OCI-LY3 (cell line): ENCODE data around the gene FXR2.

Experiments used
- EZH2phosphoT487 ChIP-seq: fragments of 200-600 bp; shearing (Covaris generic); IDR thresholded peaks from 2 replicates; pipeline ENCODE4 v1.6.1; 2018; ENCODE audit warnings: antibody characterized with exemption, mixed run types, low read depth
- TF ChIP-seq, protein P1 (sequence below): fragments of 200-600, 300-600 bp; sonication (generic); IDR thresholded peaks from 2 replicates; pipeline ENCODE4 v1.5.1; 2014; ENCODE audit warnings: antibody characterized with exemption, low read length, low read depth

DNA sequence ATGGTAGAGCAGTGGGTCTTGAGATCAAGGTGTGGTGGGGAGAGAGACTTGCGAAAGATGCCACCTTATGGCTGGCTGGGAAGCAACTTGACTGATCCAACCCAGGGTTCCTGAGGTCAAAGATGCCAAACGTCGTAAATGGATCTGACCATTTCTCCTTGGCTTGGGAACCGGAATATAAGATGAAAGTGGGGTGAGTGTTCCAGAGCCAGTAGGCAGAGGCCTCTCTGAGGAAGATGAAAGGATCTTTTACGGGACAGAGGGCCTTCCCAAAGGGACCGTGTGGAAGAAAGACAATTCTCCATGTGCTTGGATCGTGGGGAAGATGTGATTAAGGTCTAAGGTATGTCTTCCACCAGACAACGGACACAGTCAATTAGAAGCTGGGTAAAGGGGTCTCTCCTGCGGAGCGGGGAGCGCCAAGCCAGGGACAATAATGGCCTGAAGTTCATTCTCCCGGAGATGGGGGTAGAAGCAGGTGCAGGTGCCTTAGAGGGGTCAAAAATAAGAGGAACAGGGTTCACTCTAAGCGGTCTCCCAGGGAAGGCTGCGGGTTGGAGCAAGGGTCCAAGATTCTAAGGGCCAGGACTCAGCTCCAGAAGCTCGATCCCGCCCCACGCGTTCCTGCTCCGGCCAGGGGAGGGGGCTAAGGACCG lies 800 bp downstream of the FXR2 start:
- TF ChIP-seq, protein P1, sequence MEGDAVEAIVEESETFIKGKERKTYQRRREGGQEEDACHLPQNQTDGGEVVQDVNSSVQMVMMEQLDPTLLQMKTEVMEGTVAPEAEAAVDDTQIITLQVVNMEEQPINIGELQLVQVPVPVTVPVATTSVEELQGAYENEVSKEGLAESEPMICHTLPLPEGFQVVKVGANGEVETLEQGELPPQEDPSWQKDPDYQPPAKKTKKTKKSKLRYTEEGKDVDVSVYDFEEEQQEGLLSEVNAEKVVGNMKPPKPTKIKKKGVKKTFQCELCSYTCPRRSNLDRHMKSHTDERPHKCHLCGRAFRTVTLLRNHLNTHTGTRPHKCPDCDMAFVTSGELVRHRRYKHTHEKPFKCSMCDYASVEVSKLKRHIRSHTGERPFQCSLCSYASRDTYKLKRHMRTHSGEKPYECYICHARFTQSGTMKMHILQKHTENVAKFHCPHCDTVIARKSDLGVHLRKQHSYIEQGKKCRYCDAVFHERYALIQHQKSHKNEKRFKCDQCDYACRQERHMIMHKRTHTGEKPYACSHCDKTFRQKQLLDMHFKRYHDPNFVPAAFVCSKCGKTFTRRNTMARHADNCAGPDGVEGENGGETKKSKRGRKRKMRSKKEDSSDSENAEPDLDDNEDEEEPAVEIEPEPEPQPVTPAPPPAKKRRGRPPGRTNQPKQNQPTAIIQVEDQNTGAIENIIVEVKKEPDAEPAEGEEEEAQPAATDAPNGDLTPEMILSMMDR, result no peak
- no peak for TF ChIP-seq EZH2phosphoT487
